CD4-positive, alpha-beta memory T cell (primary cell): ENCODE measurements around the gene KRABD2.
A peak's percentile ranks its signal among the peaks of the same experiment; 100 is the strongest.

Experiments used
- CTCF ChIA-PET: fragments of 350-600 bp; sonication (Branson Sonifier 250); formaldehyde crosslinking; loops from one replicate; lab custom pipeline; 2021; ENCODE audit warnings: inconsistent platforms; ENCODE audit not compliant: partially characterized antibody; lab: Charles Lee
- POLR2A ChIA-PET: fragments of 350-600 bp; sonication (Branson Sonifier 250); formaldehyde crosslinking; loops from one replicate; lab custom pipeline; 2021; ENCODE audit not compliant: partially characterized antibody; lab: Charles Lee
- DNase-seq, 5 donors: peaks; one replicate each; pipeline versions ENCODE4 v3.0.0 to v3.0.0-alpha.2; 2020 to 2022; ENCODE audit warnings: mixed read lengths in 1 of 5
- H3K27ac ChIP-seq: one replicate; pipeline ENCODE4 v1.7.0; 2013; ENCODE audit warnings: low read depth, low read length
- H3K27me3 ChIP-seq: 2 replicates; pipeline ENCODE4 v1.7.0; 2013; ENCODE audit warnings: mild to moderate bottlenecking, low read length, moderate library complexity; ENCODE audit not compliant: insufficient read depth
- H3K36me3 ChIP-seq: 2 replicates; pipeline ENCODE4 v1.7.0; 2013; ENCODE audit warnings: mild to moderate bottlenecking, low read length, moderate library complexity; ENCODE audit not compliant: insufficient read depth
- H3K4me1 ChIP-seq: 2 replicates; pipeline ENCODE4 v1.7.0; 2013; ENCODE audit warnings: mild to moderate bottlenecking, low read length, moderate library complexity; ENCODE audit not compliant: insufficient read depth
- H3K4me3 ChIP-seq, 2 donors: one replicate each; pipeline ENCODE4 v1.7.0; 2013; ENCODE audit warnings: low read length in 2 of 2, mild to moderate bottlenecking in 1 of 2
- H3K9me3 ChIP-seq, 2 donors: one replicate each; pipeline ENCODE4 v1.7.0; 2013; ENCODE audit warnings: low read length in 2 of 2, control low read depth in 1 of 2; ENCODE audit not compliant: control insufficient read depth in 1 of 2
- H3K27ac Mint-ChIP-seq, 7 donors: one replicate each; pipeline ENCODE4 v1.8.0; 2020 to 2021; ENCODE audit warnings: mixed read lengths in 7 of 7, mild to moderate bottlenecking in 6 of 7, inconsistent platforms in 3 of 7, moderate library complexity in 3 of 7
- H3K27me3 Mint-ChIP-seq, 2 donors: one replicate each; pipeline ENCODE4 v1.8.0; 2020 to 2021; ENCODE audit warnings: mixed read lengths in 2 of 2
- H3K36me3 Mint-ChIP-seq, 2 donors: one replicate each; pipeline ENCODE4 v1.8.0; 2020 to 2021; ENCODE audit warnings: mixed read lengths in 2 of 2, inconsistent platforms in 1 of 2, mild to moderate bottlenecking in 1 of 2
- H3K4me1 Mint-ChIP-seq, 4 donors: one replicate each; pipeline ENCODE4 v1.8.0; 2020 to 2021; ENCODE audit warnings: mixed read lengths in 4 of 4, mild to moderate bottlenecking in 1 of 4
- H3K4me3 Mint-ChIP-seq, 8 donors: one replicate each; pipeline ENCODE4 v1.8.0; 2020 to 2021; ENCODE audit warnings: mixed read lengths in 8 of 8, mild to moderate bottlenecking in 7 of 8, moderate library complexity in 6 of 8, inconsistent platforms in 3 of 8
- H3K9me3 Mint-ChIP-seq, 8 donors: one replicate each; pipeline ENCODE4 v1.8.0; 2020 to 2021; ENCODE audit warnings: mixed read lengths in 8 of 8, mild to moderate bottlenecking in 5 of 8, inconsistent platforms in 3 of 8, moderate library complexity in 1 of 8
- intact Hi-C: fragments of 100-400 bp; cut with micrococcal nuclease; formaldehyde crosslinking; loops from one replicate; pipeline ENCODE4 v1.15.1; 2023

Gene KRABD2

DNA sequence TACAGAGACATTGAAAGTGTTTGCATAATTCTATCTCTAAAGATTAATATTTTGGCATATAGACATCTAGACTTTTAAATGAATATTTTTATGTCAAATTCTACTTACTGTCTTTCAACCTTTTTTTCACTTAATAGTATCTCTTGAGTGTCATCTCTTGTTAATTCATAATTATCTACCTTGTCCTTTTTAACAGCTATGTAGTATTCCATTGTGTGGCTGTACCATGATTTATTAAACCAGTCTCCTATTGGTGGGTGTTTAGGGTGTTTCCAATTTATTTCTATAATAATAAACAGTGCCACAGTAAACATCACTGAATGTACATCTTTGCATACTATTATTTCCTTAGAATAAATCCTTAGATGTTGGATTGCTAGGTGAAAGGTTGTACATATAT, 37.4 kb upstream of the KRABD2 start:
- intact Hi-C loops = no loop called here
- Mint-ChIP-seq H3K4me3 (no peak overlapping the region), H3K4me1 (peaks cover 11 to 22% (median 16%) of the 10 kb centered on the region in 4 donors), H3K27me3 (peaks cover 13 to 17% of the 10 kb centered on the region in 2 donors), H3K27ac (no peak overlapping the region), H3K36me3 (no peaks in the 10 kb centered on the region), H3K9me3 (no peaks in the 10 kb centered on the region)
- no peaks in the 10 kb centered on the region for H3K36me3 ChIP-seq
- peaks cover 3% of the 10 kb centered on the region for H3K27me3 ChIP-seq
- H3K27ac ChIP-seq = no peak overlapping the region
- ChIA-PET POLR2A (no interaction called here), CTCF (interaction anchor here (0.6 to 7.5 kb wide), 2 partner anchors 332 to 1278 kb away, joined by 3 to 84 read pairs; no protein-coding TSS in a partner anchor)
- no peak overlapping the region for H3K4me3 ChIP-seq
- H3K4me1 ChIP-seq = peaks cover 20% of the 10 kb centered on the region
- DNase-seq = no peak
- H3K9me3 ChIP-seq = no peaks in the 10 kb centered on the region

DNA sequence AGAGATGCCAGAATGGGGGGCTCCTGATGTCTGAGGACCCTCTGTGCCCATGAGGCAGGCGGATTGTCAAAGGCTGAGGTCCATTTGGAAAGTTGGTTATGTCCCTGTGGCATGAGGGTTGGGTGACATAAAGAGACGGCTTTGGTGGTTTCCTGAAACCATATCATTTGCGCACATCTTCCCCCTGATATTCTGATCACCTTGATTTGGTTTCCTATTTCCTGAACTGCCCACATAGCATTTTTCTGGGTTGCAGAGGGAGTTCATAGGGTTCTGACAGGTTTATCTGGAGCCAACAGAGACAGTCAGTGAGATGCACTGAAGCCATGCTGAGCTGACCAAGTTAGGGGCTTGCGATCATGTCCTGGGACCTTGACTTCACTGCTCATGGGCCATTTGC, 36.8 kb upstream of the KRABD2 start:
- Histone ChIP-seq H3K4me3 (no peak overlapping the region), H3K36me3 (no peaks in the 10 kb centered on the region), H3K4me1 (peaks cover 20% of the 10 kb centered on the region), H3K27me3 (no peaks in the 10 kb centered on the region), H3K9me3 (no peaks in the 10 kb centered on the region), H3K27ac (no peak overlapping the region)
- Mint-ChIP-seq H3K4me3 (peak overlapping the region in 3 of 8 donors; percentile 4 to 33 (median 13)), H3K36me3 (no peaks in the 10 kb centered on the region), H3K27me3 (peaks cover 14 to 17% of the 10 kb centered on the region in 2 donors), H3K27ac (peak overlapping the region in 3 of 7 donors; percentile 70 to 86 (median 78)), H3K4me1 (peaks cover 11 to 22% (median 16%) of the 10 kb centered on the region in 4 donors), H3K9me3 (no peaks in the 10 kb centered on the region)
- ChIA-PET POLR2A (no interaction called here), CTCF (interaction anchor here (0.6 to 7.5 kb wide), 4 partner anchors 30 to 1278 kb away, joined by 3 to 84 read pairs (median 4); partner anchors contain the start of gene KRABD2)
- peak in 4 of 5 donors; percentile 22 to 37 (median 27) for DNase-seq
- intact Hi-C loops = no loop called here

DNA sequence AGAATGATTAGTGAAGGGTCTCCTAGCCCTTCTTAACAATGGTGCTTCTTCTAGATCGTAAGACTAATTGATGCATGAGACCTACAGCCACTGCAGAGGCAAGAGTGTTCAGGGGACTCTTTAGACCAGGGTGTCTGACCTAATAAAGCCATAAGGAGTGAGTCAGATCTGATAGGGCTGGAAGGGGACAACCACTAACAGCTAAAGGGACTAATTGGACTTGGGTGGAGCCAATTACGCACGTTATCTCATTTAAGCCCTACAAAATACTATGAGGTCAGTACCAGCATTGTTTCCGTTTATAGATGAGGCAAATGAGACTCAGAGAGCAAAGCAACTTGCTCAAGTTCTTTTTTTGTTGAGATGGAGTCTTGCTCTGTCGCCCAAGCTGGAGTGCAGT, 35.6 kb upstream of the KRABD2 start:
- Histone ChIP-seq H3K9me3 (no peaks in the 10 kb centered on the region), H3K36me3 (no peaks in the 10 kb centered on the region), H3K27ac (no peak overlapping the region), H3K4me3 (no peak overlapping the region), H3K27me3 (no peaks in the 10 kb centered on the region), H3K4me1 (peaks cover 20% of the 10 kb centered on the region)
- POLR2A ChIA-PET = interaction anchor here (0.6 kb wide), 1 partner anchor 334 kb away, joined by 3 read pairs; no protein-coding TSS in a partner anchor
- peaks cover 11 to 22% (median 16%) of the 10 kb centered on the region in 4 donors for H3K4me1 Mint-ChIP-seq
- no peak overlapping the region for H3K4me3 Mint-ChIP-seq
- H3K9me3 Mint-ChIP-seq = no peaks in the 10 kb centered on the region
- intact Hi-C loops = no loop called here
- peak overlapping the region in 2 of 7 donors; percentile 17 to 41 for H3K27ac Mint-ChIP-seq
- DNase-seq = no peak
- H3K36me3 Mint-ChIP-seq = no peaks in the 10 kb centered on the region
- H3K27me3 Mint-ChIP-seq = peaks cover 11 to 14% of the 10 kb centered on the region in 2 donors
- CTCF ChIA-PET = interaction anchor here (1.1 to 7.5 kb wide), 5 partner anchors 9 to 334 kb away, joined by 3 to 84 read pairs (median 5); partner anchors contain the start of gene KRABD2

DNA sequence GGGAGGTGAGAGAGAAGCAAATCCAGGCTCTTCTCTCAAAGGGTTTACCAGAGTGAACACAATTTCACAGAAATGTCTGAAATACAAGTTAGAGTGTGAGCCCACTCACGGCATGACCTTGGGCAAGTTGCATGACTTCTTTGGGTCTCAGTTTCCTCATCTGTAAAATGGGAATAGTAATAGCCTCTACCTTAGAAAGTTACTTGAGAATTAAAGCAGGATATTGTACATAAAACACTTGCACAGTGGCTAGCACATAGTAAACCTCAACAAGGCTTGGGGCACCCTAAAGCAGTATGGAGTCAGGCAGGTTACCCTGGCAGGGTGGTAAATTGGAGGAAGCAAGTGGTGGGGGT, 34.4 kb upstream of the KRABD2 start:
- H3K9me3 Mint-ChIP-seq = no peaks in the 10 kb centered on the region
- CTCF ChIA-PET = interaction anchor here (0.6 to 7.5 kb wide), 15 partner anchors 10 to 1219 kb away, joined by 3 to 84 read pairs (median 6); partner anchors contain the start of gene NDEL1
- no peak overlapping the region for H3K4me3 Mint-ChIP-seq
- Histone ChIP-seq H3K9me3 (no peaks in the 10 kb centered on the region), H3K4me1 (peaks cover 20% of the 10 kb centered on the region), H3K4me3 (no peak overlapping the region), H3K36me3 (no peaks in the 10 kb centered on the region), H3K27ac (no peak overlapping the region), H3K27me3 (no peaks in the 10 kb centered on the region)
- H3K4me1 Mint-ChIP-seq = peaks cover 11 to 22% (median 15%) of the 10 kb centered on the region in 4 donors
- intact Hi-C loops = loop anchor here (1.0 to 2.0 kb wide), 3 partner anchors 335 to 587 kb away; no protein-coding TSS in a partner anchor
- DNase-seq = no peak
- POLR2A ChIA-PET = no interaction called here
- no peak overlapping the region for H3K27ac Mint-ChIP-seq
- peaks cover 7 to 8% of the 10 kb centered on the region in 2 donors for H3K27me3 Mint-ChIP-seq
- no peaks in the 10 kb centered on the region for H3K36me3 Mint-ChIP-seq

DNA sequence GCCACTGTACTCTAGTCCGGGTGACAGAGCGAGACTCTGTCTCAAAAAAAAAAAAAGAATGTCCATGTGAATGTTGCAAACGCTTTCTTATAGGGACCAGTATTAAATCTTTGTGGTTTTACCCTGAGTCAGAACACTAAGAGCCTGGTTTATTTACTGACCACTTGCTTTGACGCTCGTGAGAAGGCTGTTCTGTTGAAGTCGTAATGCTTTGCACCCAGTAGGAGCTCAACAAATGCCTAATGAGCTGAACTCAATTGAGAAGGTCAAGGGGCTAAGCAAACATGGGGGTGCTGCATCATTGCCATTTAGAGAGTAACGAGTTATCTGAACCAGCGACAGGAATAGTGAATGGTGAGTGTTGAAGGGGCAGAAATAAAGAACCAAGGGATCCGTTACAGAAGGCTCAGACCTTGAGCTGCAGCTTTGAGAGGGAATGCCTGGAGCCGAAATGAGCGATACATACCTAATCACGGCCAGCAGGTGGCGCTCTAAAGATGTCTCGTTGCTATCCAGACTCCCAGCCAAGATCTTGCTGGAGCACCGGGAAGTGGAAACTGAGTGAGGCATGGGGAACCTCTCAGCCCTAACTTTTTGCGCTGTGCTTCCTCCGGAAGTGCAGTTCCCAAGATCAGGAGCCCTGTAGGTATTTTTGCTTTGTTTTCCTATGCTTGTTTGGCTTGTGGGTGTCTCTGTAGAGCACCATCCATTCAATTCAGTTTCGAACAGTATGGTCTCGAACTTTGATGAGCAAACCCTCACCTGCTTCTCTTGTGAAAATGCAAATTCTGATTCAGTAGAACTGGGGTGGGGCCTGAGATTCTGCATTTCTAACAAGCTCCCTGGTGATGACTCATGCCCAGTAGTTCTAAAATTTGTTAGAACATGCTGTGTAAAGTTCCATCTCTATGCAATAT, 33.7 kb upstream of the KRABD2 start:
- Histone ChIP-seq H3K27ac (no peak overlapping the region), H3K4me1 (peaks cover 20% of the 10 kb centered on the region), H3K9me3 (no peaks in the 10 kb centered on the region), H3K36me3 (no peaks in the 10 kb centered on the region), H3K4me3 (no peak overlapping the region), H3K27me3 (no peaks in the 10 kb centered on the region)
- DNase-seq = peak; percentile 69 to 73 (median 71)
- Mint-ChIP-seq H3K27me3 (peaks cover 7 to 8% of the 10 kb centered on the region in 2 donors), H3K4me1 (peaks cover 11 to 22% (median 15%) of the 10 kb centered on the region in 4 donors), H3K36me3 (no peaks in the 10 kb centered on the region), H3K9me3 (no peaks in the 10 kb centered on the region), H3K27ac (peak overlapping the region in 1 of 7 donors; percentile 57), H3K4me3 (peak overlapping the region in 2 of 8 donors; percentile 3 to 57)
- intact Hi-C loops = loop anchor here (1.0 to 2.0 kb wide), 3 partner anchors 336 to 588 kb away; no protein-coding TSS in a partner anchor
- ChIA-PET POLR2A (interaction anchor here (1.0 to 1.1 kb wide), 2 partner anchors 25 to 336 kb away, joined by 6 read pairs; partner anchors contain the start of gene NDEL1), CTCF (interaction anchor here (0.6 to 7.5 kb wide), 25 partner anchors 8 to 1219 kb away, joined by 3 to 84 read pairs (median 4); partner anchors contain the start of gene NDEL1)

DNA sequence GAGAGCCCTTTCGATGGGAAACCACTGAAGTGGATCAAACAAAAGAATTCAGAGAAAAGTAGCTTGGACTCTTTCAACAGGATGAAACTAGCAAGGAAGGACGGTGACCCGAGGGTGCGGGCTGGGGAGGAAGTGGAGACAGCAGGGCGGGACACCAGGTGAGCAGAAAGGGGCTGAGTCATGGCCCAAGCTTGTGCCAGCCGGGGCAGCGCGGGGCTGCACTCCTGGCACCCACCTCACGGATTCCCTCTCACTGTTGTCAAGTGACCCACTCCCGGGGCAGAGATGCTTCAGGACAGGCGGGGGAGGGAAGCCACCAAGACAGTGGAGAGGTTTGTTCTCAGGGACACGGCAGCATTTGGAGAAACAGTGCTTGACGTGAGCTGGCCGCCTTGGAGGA, 31.9 kb upstream of the KRABD2 start:
- Histone ChIP-seq H3K27ac (no peak overlapping the region), H3K9me3 (no peaks in the 10 kb centered on the region), H3K36me3 (no peaks in the 10 kb centered on the region), H3K4me1 (peaks cover 14% of the 10 kb centered on the region), H3K4me3 (no peak overlapping the region), H3K27me3 (no peaks in the 10 kb centered on the region)
- H3K9me3 Mint-ChIP-seq = no peaks in the 10 kb centered on the region
- peaks cover 7 to 9% of the 10 kb centered on the region in 2 donors for H3K27me3 Mint-ChIP-seq
- POLR2A ChIA-PET = interaction anchor here (1.5 kb wide), 1 partner anchor 337 kb away, joined by 3 read pairs; no protein-coding TSS in a partner anchor
- CTCF ChIA-PET = interaction anchor here (0.7 to 7.5 kb wide), 6 partner anchors 10 to 377 kb away, joined by 3 to 84 read pairs (median 4); no protein-coding TSS in a partner anchor
- intact Hi-C loops = no loop called here
- DNase-seq = no peak
- H3K4me1 Mint-ChIP-seq = peaks cover 8 to 18% (median 12%) of the 10 kb centered on the region in 4 donors
- H3K4me3 Mint-ChIP-seq = no peak overlapping the region
- H3K36me3 Mint-ChIP-seq = no peaks in the 10 kb centered on the region
- no peak overlapping the region for H3K27ac Mint-ChIP-seq
